GM18508 (cell line): Measurements from ENCODE around the gene TES.
"Not testable (repeated sequence)": the region's sequence is repeated elsewhere in the genome, so short reads cannot be mapped to it uniquely, and the experiment has no call there.

Source experiments
- ATAC-seq: cut with Tn5 transposase; IDR thresholded peaks from one replicate; pipeline ENCODE4 v1.9.1; 2021; ENCODE audit warnings: moderate number of reproducible peaks; ENCODE audit not compliant: insufficient read depth, unreplicated experiment

Gene TES, protein sequence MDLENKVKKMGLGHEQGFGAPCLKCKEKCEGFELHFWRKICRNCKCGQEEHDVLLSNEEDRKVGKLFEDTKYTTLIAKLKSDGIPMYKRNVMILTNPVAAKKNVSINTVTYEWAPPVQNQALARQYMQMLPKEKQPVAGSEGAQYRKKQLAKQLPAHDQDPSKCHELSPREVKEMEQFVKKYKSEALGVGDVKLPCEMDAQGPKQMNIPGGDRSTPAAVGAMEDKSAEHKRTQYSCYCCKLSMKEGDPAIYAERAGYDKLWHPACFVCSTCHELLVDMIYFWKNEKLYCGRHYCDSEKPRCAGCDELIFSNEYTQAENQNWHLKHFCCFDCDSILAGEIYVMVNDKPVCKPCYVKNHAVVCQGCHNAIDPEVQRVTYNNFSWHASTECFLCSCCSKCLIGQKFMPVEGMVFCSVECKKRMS

DNA sequence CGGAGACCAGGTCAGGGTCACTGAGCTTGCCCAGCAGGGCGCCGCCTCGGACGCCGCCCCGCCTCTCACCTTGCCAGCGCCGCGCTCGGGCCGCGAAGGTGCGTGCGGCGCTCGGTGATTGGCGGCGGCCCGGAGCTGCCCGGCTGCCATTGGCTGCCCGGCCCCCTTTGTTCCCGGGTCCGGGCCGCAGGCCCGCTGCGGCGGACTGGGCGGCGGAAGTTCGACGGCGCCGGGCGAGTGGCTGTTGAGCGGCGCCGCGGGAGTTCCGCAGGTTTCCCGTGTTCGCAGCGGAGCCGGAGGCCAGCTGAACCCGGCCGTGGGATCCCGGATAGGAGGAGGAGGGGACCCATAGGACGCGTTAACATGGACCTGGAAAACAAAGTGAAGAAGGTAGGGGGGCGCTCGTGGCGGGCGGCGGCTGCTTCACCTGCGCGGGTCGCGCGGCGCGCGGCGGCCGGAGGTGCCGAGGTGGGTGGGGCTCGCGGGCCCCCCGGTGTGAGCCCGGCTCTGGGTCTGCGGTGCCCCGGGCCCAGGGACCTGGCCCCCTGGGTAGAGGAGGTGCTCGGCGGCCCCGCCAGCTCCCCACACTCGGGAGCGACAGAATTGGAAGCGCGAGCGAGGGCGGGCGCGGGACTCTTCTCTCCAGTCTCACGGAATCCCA, at the start of gene TES:
TSS of gene TES (plus strand) at position 195 of the 661 bp plus-strand sequence. CDS start at position 364, 169 bp downstream.
- ATAC-seq: peak; percentile 34

- ATAC-seq: no peak
These were observed 48.6 kb upstream of the TES start for GRCh38 chr7:116161728-116162127.

GRCh38 chr7:116162254-116162653, 48.1 kb upstream of the TES start:
- peak; percentile 30 for ATAC-seq

DNA sequence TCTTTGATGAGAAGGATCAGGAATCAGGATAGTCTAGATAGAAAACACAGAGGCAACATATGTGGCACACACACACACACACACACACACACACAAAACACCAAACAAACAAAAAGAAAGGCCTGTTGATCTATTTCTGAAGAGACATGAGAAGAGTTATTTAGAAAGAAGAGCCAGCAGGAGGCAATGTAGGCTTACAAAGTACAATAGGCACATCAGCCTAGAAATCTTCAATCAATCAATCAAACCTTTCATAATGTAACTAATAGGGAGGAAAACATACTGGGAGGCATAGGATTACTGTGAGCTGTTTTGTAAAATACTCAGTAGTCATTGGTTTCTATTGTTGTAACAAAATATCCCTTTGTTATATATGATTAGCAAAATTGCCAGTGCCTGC, 47.3 kb upstream of the TES start:
- no peak for ATAC-seq

DNA sequence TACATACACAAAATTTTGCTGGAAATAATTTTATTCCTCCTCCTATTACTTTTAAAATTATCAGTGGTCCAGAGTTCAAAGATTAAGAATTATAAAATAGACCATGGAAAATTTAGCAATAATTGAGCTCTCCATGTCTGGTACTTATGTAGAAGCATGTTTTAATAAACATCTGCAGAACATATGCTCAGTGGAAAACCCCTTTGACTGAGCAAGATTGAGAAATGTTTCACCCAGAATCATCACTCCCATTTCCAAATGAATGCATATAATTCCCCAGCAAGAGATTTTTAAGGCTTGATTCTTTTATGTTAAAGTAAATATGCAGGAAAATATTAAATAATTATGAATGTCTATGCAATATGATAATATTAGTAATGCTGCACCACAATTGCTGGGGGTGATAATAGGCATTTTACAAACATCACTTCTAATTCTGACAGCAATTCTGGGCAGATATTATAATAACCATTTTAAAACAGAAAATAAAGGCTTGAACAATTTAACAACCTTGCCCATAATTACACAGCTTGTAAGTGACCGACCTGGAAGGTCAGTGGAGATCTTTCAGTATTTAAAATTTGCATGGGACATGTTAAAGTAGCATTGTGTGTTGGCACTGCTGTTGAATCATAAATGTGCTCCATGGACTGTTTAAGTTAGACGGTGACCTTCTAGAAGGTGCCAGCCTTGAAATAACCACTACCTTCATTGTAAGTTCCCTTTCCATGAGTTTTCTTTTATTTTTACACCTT, 45.6 kb upstream of the TES start:
- no peak for ATAC-seq

DNA sequence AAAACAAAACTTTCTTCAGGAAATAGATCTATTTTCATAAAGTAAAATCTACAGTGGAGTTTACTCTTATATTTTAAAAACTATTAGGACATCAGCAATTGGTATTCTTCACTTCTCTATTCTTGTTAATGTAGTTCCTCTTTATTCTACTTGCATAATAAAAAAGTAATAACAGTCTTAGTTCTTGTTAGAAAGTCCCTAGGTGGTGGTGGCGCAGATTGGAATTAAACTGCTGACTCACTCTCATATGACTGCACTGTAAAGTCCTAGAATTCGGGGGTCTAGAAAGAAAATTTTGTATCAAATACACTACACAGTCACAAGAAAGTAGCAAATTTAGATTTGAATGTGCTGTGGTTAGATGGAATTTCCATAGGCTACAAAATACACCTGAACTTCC, 44.6 kb upstream of the TES start:
- peak; percentile 73 for ATAC-seq

- ATAC-seq: no peak
These were observed 44.2 kb upstream of the TES start for GRCh38 chr7:116166156-116166555.

GRCh38 chr7:116167177-116167576, 43.2 kb upstream of the TES start:
- no peak for ATAC-seq

GRCh38 chr7:116169060-116169459, 41.3 kb upstream of the TES start:
- ATAC-seq: no peak

- ATAC-seq: no peak
These were observed 40.2 kb upstream of the TES start for GRCh38 chr7:116170180-116170579.

- ATAC-seq: no peak
These were observed 39.2 kb upstream of the TES start for GRCh38 chr7:116171094-116171493.

DNA sequence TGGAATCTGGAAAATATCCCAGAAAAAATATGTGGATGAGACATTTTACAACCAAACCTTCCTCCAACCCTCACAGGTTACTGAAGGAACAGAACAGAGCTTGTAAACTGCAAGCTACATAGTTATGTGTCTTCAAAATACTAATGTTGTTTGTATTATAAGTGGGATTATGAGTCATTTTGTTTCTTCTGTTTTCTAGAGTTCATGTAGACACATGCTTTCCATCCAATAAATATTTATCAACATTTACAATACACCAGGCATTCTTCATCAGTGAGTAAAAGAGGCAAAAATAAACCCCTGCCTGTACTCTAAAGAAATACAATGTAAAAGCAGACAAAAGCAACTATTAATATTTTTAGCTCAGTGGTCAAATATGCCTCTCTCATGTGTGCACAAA, 38.0 kb upstream of the TES start:
- ATAC-seq: no peak

DNA sequence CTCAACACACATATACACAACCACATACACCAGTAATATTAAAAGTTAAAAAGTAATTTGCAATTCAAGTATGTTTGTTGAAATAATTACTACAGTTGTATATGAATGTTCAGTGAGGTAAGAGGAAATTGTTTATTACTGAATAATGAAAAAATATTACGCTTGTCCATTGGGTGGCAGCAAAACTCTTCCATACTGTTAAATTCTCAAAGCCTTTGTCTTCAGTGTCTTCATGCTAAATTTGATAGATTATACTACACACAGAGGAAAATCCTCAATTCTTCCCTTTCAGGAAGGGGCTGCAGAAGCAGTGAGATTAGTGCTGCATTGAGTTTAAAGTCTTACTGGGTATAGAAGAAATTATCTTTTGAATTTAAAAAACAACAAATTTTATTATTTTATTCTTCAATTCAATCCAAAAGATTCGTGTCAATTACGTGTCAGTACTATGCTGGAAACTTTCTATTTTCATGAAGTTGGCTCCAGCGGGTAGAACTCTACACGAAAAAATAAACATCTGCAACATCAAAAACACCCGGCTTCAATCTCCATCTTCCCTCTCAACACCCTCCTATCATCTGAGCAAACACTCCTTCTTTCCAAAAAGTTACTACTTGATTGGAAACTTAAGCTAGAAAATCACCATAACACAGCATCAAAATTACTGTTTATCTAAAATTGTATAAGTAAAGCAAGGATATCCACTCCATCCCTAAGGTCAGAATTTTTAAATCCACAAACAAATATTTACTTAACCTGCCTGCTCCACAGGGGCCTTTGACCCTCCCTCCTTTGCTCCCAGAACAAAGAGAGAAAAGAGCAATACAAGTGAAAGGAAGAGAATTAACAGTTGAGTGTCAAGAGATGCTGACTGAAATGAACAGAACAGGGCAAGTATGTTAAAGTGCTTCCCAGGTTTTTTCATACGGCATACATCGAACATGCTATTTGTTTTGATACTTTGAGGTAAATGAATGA, 37.0 kb upstream of the TES start:
- ATAC-seq: no peak

DNA sequence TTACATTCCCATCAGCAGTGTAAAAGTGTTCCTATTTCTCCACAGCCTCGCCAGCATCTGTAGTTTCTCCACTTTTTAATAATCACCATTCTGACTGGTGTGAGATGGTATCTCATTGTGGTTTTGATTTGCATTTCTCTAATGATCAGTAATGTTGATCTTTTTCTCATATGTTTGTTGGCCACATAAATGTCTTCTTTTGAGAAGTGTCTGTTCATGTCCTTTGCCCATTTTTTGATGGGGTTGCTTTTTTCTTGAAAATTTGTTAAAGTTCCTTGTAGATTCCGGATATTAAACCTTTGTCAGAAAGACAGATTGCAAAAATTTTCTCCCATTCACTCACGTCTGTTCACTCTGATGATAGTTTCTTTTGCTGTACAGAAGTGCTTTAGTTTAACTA, 35.2 kb upstream of the TES start:
- not testable (repeated sequence) for ATAC-seq

DNA sequence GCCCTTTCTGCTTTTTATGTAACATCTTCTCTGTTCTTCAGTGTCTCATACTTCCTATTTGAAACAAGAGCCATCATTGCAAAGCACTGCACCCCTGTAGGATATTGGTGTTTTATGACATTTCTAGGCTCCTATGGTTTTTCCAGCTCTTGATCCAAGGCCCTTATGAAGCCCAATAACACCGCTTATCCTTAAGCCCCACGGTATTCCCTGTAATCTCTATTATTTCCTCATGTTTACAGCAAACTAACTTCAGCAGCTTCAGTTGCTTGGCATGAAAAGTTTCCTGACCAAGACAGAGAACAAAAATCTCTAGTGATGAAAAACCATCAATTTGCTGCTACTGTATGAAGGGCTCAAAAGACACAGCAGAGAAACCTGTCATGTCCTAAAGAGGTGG, 34.1 kb upstream of the TES start:
- no peak for ATAC-seq

- ATAC-seq: no peak
These were observed 33.3 kb upstream of the TES start for GRCh38 chr7:116177009-116177408.

DNA sequence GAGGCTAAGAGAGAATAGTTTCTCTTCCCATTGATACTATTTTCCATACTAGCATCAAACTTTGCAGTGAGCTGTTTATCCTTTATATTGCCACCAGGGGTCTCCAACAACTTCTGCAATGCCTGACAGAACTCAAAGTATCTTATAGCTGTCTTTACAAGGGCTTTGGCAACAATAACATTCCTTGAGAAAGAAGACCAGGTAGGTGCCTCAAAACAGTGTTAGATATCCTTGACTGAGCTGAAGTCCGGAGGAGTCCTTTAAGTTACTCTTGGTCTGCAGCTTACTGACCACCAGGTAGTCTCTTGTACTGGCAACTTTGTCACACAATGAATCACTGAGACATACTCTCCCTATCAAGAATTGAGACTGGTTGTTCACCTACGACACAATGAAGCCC, 30.0 kb upstream of the TES start:
- peak; percentile 74 for ATAC-seq

- no peak for ATAC-seq
These were observed 28.3 kb upstream of the TES start for GRCh38 chr7:116182023-116182422.

GRCh38 chr7:116185450-116185849, 24.9 kb upstream of the TES start:
- no peak for ATAC-seq

- ATAC-seq: no peak
These were observed 24.4 kb upstream of the TES start for GRCh38 chr7:116185956-116186355.
